Right ventricle myocardium inferior (tissue), 1 donor: ENCODE data around the gene TTC7B. TPM values are rescaled to one million over a fixed set of nuclear protein-coding genes. Genes with fewer than 3 reads are reported as not detected.

Experiments
- ATAC-seq: fragments of 200-7000 bp; cut with Tn5 transposase; one replicate; pipeline ENCODE4 v1.9.1; 2020; ENCODE audit warnings: mild to moderate bottlenecking, moderate library complexity
- DNase-seq: peaks from one replicate; pipeline ENCODE4 v3.0.0; 2021; ENCODE audit errors: missing footprints
- intact Hi-C: fragments of 100-400 bp; cut with DNase I; formaldehyde crosslinking; loops from one replicate; pipeline ENCODE4 v1.11.0; 2022
- total RNA-seq: library from RNA; stranded (reverse); fragmentation: NEBNext Ultra II Directional; extraction: Animal tissue kit (Norgen Biotek cat#: 25700); gene quantifications from one replicate; pipeline ENCODE4 v1.2.1, GENCODE V29; 2021
- donor health status: DM: no; HTN: yes; CAD: no; lungs with severe emphysema.

The TTC7B gene
- total RNA-seq, 1 donor from 2014 or later, result 67.5 TPM

GRCh38 chr14:90756755-90757345 lies 59.4 kb downstream of the TTC7B start:
- intact Hi-C loops, result loop anchor here (5.0 kb wide), 5 partner anchors 35 to 375 kb away; no protein-coding TSS in a partner anchor
- ATAC-seq (no peak), DNase-seq (no peak)

- no peak for DNase-seq
- ATAC-seq, result no peak
- intact Hi-C loops, result loop anchor here (5.0 kb wide), 5 partner anchors 33 to 373 kb away; no protein-coding TSS in a partner anchor
Observed at GRCh38 chr14:90755661-90756304, 60.4 kb downstream of the TTC7B start.

- ATAC-seq, result no peak
- intact Hi-C loops, result no loop called here
- DNase-seq, result no peak
Observed at GRCh38 chr14:90753456-90754005, 62.7 kb downstream of the TTC7B start.

GRCh38 chr14:90750701-90751100 lies 65.5 kb downstream of the TTC7B start:
- ATAC-seq (no peak), DNase-seq (no peak)
- intact Hi-C loops, result no loop called here

- ATAC-seq, result no peak
- intact Hi-C loops, result no loop called here
- no peak for DNase-seq
Observed at GRCh38 chr14:90750191-90750590, 66.0 kb downstream of the TTC7B start.

- DNase-seq (no peak), ATAC-seq (no peak)
- intact Hi-C loops, result no loop called here
Observed at GRCh38 chr14:90747909-90748308, 68.3 kb downstream of the TTC7B start.

- ATAC-seq, result no peak
- intact Hi-C loops, result no loop called here
- no peak for DNase-seq
Observed at GRCh38 chr14:90743826-90744225, 72.4 kb downstream of the TTC7B start.

GRCh38 chr14:90743425-90743824 lies 72.8 kb downstream of the TTC7B start:
- ATAC-seq, result peak; percentile 32
- no peak for DNase-seq
- intact Hi-C loops, result no loop called here

GRCh38 chr14:90742729-90743128 lies 73.5 kb downstream of the TTC7B start:
- DNase-seq (no peak), ATAC-seq (peak; percentile 75)
- intact Hi-C loops, result no loop called here

- intact Hi-C loops, result no loop called here
- ATAC-seq, result no peak
- no peak for DNase-seq
Observed at GRCh38 chr14:90742252-90742651, 74.0 kb downstream of the TTC7B start.

GRCh38 chr14:90741682-90741946 lies 74.6 kb downstream of the TTC7B start:
- no peak for DNase-seq
- intact Hi-C loops, result no loop called here
- ATAC-seq, result no peak

GRCh38 chr14:90740946-90741681 lies 75.1 kb downstream of the TTC7B start:
- ATAC-seq, result no peak
- intact Hi-C loops, result no loop called here

GRCh38 chr14:90740081-90740480 lies 76.1 kb downstream of the TTC7B start:
- intact Hi-C loops, result no loop called here
- no peak for ATAC-seq
- DNase-seq, result no peak

More at GRCh38 chr14:90740946-90741681, 75.1 kb downstream of the TTC7B start:
- DNase-seq, result no peak

GRCh38 chr14:90739318-90740068 lies 76.7 kb downstream of the TTC7B start:
- DNase-seq (no peak), ATAC-seq (peak; percentile 71)
- intact Hi-C loops, result no loop called here

- ATAC-seq (peak; percentile 76), DNase-seq (no peak)
Observed at GRCh38 chr14:90733139-90733808, 83.0 kb downstream of the TTC7B start.

GRCh38 chr14:90732718-90733117 lies 83.5 kb downstream of the TTC7B start:
- no peak for ATAC-seq
- no peak for DNase-seq
- intact Hi-C loops, result no loop called here

More at GRCh38 chr14:90733139-90733808, 83.0 kb downstream of the TTC7B start:
- intact Hi-C loops, result no loop called here

- intact Hi-C loops, result no loop called here
Observed at GRCh38 chr14:90732139-90732538, 84.1 kb downstream of the TTC7B start.

GRCh38 chr14:90731487-90731886 lies 84.7 kb downstream of the TTC7B start:
- intact Hi-C loops, result no loop called here
- ATAC-seq (no peak), DNase-seq (no peak)

More at GRCh38 chr14:90732139-90732538, 84.1 kb downstream of the TTC7B start:
- no peak for ATAC-seq
- DNase-seq, result no peak
